HG03354 (cell line): Measurements from ENCODE around the gene SFI1.

Source experiments
- ATAC-seq: cut with Tn5 transposase; IDR thresholded peaks from one replicate; pipeline ENCODE4 v1.9.1; 2021; ENCODE audit warnings: mild to moderate bottlenecking; ENCODE audit not compliant: unreplicated experiment, poor library complexity, severe bottlenecking

The SFI1 gene

GRCh38 chr22:31628969-31629708 is 132.8 kb downstream of the SFI1 start:
- ATAC-seq: no peak

- no peak for ATAC-seq
These were observed 133.4 kb downstream of the SFI1 start for GRCh38 chr22:31629741-31630184.

- ATAC-seq: peak; percentile 66
These were observed 134.3 kb downstream of the SFI1 start for GRCh38 chr22:31630331-31631329.

GRCh38 chr22:31631436-31631835 is 135.1 kb downstream of the SFI1 start:
- no peak for ATAC-seq

GRCh38 chr22:31635638-31636306 is 139.4 kb downstream of the SFI1 start:
- ATAC-seq: no peak

GRCh38 chr22:31637447-31637890 is 141.1 kb downstream of the SFI1 start:
- ATAC-seq: peak; percentile 78

- ATAC-seq: peak; percentile 37
These were observed 141.7 kb downstream of the SFI1 start for GRCh38 chr22:31637891-31638618.

- no peak for ATAC-seq
These were observed 143.2 kb downstream of the SFI1 start for GRCh38 chr22:31639436-31640039.

- peak; percentile 60 for ATAC-seq
These were observed 150.1 kb downstream of the SFI1 start for GRCh38 chr22:31646186-31647019.

- ATAC-seq: no peak
These were observed 150.7 kb downstream of the SFI1 start for GRCh38 chr22:31647066-31647465.

GRCh38 chr22:31647523-31648320 is 151.4 kb downstream of the SFI1 start:
- ATAC-seq: no peak

- no peak for ATAC-seq
These were observed 154.1 kb downstream of the SFI1 start for GRCh38 chr22:31650391-31650790.

- no peak for ATAC-seq
These were observed 155.3 kb downstream of the SFI1 start for GRCh38 chr22:31651664-31652063.

- ATAC-seq: no peak
These were observed 155.8 kb downstream of the SFI1 start for GRCh38 chr22:31652088-31652487.

- ATAC-seq: no peak
These were observed 156.8 kb downstream of the SFI1 start for GRCh38 chr22:31652911-31653684.

GRCh38 chr22:31653944-31654343 is 157.6 kb downstream of the SFI1 start:
- ATAC-seq: no peak

- ATAC-seq: no peak
These were observed 158.1 kb downstream of the SFI1 start for GRCh38 chr22:31654408-31654807.
